Measurements from ENCODE around the gene ZNF133. TPM values are rescaled to one million over a fixed set of nuclear protein-coding genes. Genes with fewer than 3 reads are reported as not detected.

Gene ZNF133
- total and polyA plus RNA-seq, 4 donors = 7.8 to 27.1 (median 9.9) TPM

- TF ChIP-seq, protein P1, sequence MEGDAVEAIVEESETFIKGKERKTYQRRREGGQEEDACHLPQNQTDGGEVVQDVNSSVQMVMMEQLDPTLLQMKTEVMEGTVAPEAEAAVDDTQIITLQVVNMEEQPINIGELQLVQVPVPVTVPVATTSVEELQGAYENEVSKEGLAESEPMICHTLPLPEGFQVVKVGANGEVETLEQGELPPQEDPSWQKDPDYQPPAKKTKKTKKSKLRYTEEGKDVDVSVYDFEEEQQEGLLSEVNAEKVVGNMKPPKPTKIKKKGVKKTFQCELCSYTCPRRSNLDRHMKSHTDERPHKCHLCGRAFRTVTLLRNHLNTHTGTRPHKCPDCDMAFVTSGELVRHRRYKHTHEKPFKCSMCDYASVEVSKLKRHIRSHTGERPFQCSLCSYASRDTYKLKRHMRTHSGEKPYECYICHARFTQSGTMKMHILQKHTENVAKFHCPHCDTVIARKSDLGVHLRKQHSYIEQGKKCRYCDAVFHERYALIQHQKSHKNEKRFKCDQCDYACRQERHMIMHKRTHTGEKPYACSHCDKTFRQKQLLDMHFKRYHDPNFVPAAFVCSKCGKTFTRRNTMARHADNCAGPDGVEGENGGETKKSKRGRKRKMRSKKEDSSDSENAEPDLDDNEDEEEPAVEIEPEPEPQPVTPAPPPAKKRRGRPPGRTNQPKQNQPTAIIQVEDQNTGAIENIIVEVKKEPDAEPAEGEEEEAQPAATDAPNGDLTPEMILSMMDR (IDR thresholded peaks at IDR 0.05; ENCODE audit: control extremely low read depth, extremely low read depth) = no peak
- ATAC-seq (ENCODE audit: insufficient read depth, low FRiP score) = no peak
- Histone ChIP-seq H3K4me1 (ENCODE audit: control insufficient read depth in 5 of 5, insufficient read depth in 5 of 5, low read length in 5 of 5) (peaks cover 0 to 1% (median 0%) of the 10 kb centered on the region in 5 donors), H3K4me3 (no peak overlapping the region), H3K9me3 (ENCODE audit: control insufficient read depth in 4 of 4, insufficient read depth in 3 of 4, low read length in 3 of 4) (no peaks in the 10 kb centered on the region), H3K36me3 (ENCODE audit: control insufficient read depth in 4 of 4, insufficient read depth in 4 of 4, low read length in 4 of 4) (no peaks in the 10 kb centered on the region), H3K27ac (ENCODE audit: low read depth in 1 of 2, low read length in 1 of 2) (no peak overlapping the region), H3K9ac (ENCODE audit: insufficient read depth in 1 of 2, low read length in 2 of 2) (no peak overlapping the region), H3K27me3 (ENCODE audit: control insufficient read depth in 3 of 3, insufficient read depth in 3 of 3, low read length in 2 of 3) (no peaks in the 10 kb centered on the region)
- 24 to 44% methylated on average over 1 of the region's 1 CpG for WGBS, 2 donors
- no peak for DNase-seq
These were observed 72.3 kb downstream of the ZNF133 start for GRCh38 chr20:18360635-18361034.

- H3K27me3 ChIP-seq (ENCODE audit: control insufficient read depth in 3 of 3, insufficient read depth in 3 of 3, low read length in 2 of 3) = no peaks in the 10 kb centered on the region
- TF ChIP-seq, protein P1 (IDR thresholded peaks at IDR 0.05; ENCODE audit: control extremely low read depth, extremely low read depth) = no peak
- H3K36me3 ChIP-seq (ENCODE audit: control insufficient read depth in 4 of 4, insufficient read depth in 4 of 4, low read length in 4 of 4) = no peaks in the 10 kb centered on the region
- no peak overlapping the region for H3K4me3 ChIP-seq
- 84 to 90% methylated on average over 1 of the region's 1 CpG for WGBS, 2 donors
- no peak for DNase-seq
- H3K4me1 ChIP-seq (ENCODE audit: control insufficient read depth in 5 of 5, insufficient read depth in 5 of 5, low read length in 5 of 5) = peaks cover 0 to 3% (median 0%) of the 10 kb centered on the region in 5 donors
- H3K9me3 ChIP-seq (ENCODE audit: control insufficient read depth in 4 of 4, insufficient read depth in 3 of 4, low read length in 3 of 4) = no peaks in the 10 kb centered on the region
- ATAC-seq (ENCODE audit: insufficient read depth, low FRiP score) = no peak
- no peak overlapping the region for H3K27ac ChIP-seq (ENCODE audit: low read depth in 1 of 2, low read length in 1 of 2)
- H3K9ac ChIP-seq (ENCODE audit: insufficient read depth in 1 of 2, low read length in 2 of 2) = no peak overlapping the region
These were observed 73.4 kb downstream of the ZNF133 start for GRCh38 chr20:18361678-18362077.

DNA sequence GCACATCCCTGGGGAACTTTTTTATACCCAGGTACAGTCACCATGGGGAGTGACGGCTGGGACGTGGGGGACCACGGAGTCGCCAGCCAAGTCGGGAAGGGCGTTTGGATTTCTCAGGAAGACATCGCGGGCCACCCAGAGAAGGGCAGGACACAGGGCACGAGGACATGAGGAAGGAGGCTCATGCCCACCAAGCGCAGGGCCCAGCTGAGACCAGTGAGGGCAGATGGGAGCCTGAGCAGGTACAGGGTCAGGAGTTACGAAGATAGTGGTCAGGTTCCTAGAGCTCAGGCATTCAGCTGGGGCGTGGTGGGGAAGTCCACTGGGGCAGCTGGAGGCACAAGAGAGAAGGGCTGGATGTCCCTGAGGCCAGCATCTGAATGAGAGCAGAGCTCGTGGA lies 74.6 kb downstream of the ZNF133 start:
- H3K9ac ChIP-seq (ENCODE audit: insufficient read depth in 1 of 2, low read length in 2 of 2) = no peak overlapping the region
- 92 to 93% methylated on average over 13 of the region's 13 CpGs for WGBS, 2 donors
- no peaks in the 10 kb centered on the region for H3K27me3 ChIP-seq (ENCODE audit: control insufficient read depth in 3 of 3, insufficient read depth in 3 of 3, low read length in 2 of 3)
- DNase-seq (no peak), ATAC-seq (ENCODE audit: insufficient read depth, low FRiP score) (no peak)
- H3K36me3 ChIP-seq (ENCODE audit: control insufficient read depth in 4 of 4, insufficient read depth in 4 of 4, low read length in 4 of 4) = no peaks in the 10 kb centered on the region
- H3K4me1 ChIP-seq (ENCODE audit: control insufficient read depth in 5 of 5, insufficient read depth in 5 of 5, low read length in 5 of 5) = peaks cover 0 to 3% (median 0%) of the 10 kb centered on the region in 5 donors
- H3K4me3 ChIP-seq = no peak overlapping the region
- H3K27ac ChIP-seq (ENCODE audit: low read depth in 1 of 2, low read length in 1 of 2) = no peak overlapping the region
- no peaks in the 10 kb centered on the region for H3K9me3 ChIP-seq (ENCODE audit: control insufficient read depth in 4 of 4, insufficient read depth in 3 of 4, low read length in 3 of 4)
- TF ChIP-seq, protein P1 (IDR thresholded peaks at IDR 0.05; ENCODE audit: control extremely low read depth, extremely low read depth) = no peak

GRCh38 chr20:18363708-18364107 lies 75.4 kb downstream of the ZNF133 start:
- Histone ChIP-seq H3K36me3 (ENCODE audit: control insufficient read depth in 4 of 4, insufficient read depth in 4 of 4, low read length in 4 of 4) (no peaks in the 10 kb centered on the region), H3K27ac (ENCODE audit: low read depth in 1 of 2, low read length in 1 of 2) (no peak overlapping the region), H3K4me1 (ENCODE audit: control insufficient read depth in 5 of 5, insufficient read depth in 5 of 5, low read length in 5 of 5) (peaks cover 0 to 3% (median 0%) of the 10 kb centered on the region in 5 donors), H3K9me3 (ENCODE audit: control insufficient read depth in 4 of 4, insufficient read depth in 3 of 4, low read length in 3 of 4) (no peaks in the 10 kb centered on the region), H3K9ac (ENCODE audit: insufficient read depth in 1 of 2, low read length in 2 of 2) (no peak overlapping the region), H3K27me3 (ENCODE audit: control insufficient read depth in 3 of 3, insufficient read depth in 3 of 3, low read length in 2 of 3) (no peaks in the 10 kb centered on the region), H3K4me3 (no peak overlapping the region)
- ATAC-seq (ENCODE audit: insufficient read depth, low FRiP score) = no peak
- no peak for DNase-seq
- TF ChIP-seq, protein P1 (IDR thresholded peaks at IDR 0.05; ENCODE audit: control extremely low read depth, extremely low read depth) = no peak
- 81 to 89% methylated on average over 2 of the region's 2 CpGs for WGBS, 2 donors

Data from lung (tissue), 12 donors.